ENCODE measurements around the gene KAZN.
"Not testable (repeated sequence)": the region's sequence is repeated elsewhere in the genome, so short reads cannot be mapped to it uniquely, and the experiment has no call there.

The KAZN gene

DNA sequence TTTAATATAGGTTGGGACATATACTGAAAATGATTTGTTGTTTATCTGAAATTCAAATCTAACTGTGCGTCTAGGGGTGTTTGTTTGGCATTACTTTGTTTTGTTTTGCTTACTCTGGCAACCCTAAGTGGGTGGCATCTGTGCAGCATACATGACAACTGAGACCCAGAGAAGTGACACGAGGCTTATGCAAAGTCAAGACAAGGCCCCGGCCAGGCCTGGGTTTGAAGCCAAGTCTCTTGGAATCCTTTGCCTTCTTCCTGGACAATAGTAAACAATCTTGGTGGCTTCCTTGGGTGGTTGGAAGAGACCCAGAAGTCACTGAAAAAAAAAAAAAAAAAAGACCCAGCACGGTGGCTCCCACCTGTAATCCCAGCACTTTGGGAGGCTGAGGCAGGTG lies 357.5 kb downstream of the KAZN start:
- DNase-seq (ENCODE audit: low read depth in 2 of 2), result no peak

- no peak for DNase-seq (ENCODE audit: low read depth in 2 of 2)
These were observed 358.2 kb downstream of the KAZN start for GRCh38 chr1:14956579-14957195.

- DNase-seq (ENCODE audit: low read depth in 2 of 2), result no peak
These were observed 359.1 kb downstream of the KAZN start for GRCh38 chr1:14957375-14958098.

DNA sequence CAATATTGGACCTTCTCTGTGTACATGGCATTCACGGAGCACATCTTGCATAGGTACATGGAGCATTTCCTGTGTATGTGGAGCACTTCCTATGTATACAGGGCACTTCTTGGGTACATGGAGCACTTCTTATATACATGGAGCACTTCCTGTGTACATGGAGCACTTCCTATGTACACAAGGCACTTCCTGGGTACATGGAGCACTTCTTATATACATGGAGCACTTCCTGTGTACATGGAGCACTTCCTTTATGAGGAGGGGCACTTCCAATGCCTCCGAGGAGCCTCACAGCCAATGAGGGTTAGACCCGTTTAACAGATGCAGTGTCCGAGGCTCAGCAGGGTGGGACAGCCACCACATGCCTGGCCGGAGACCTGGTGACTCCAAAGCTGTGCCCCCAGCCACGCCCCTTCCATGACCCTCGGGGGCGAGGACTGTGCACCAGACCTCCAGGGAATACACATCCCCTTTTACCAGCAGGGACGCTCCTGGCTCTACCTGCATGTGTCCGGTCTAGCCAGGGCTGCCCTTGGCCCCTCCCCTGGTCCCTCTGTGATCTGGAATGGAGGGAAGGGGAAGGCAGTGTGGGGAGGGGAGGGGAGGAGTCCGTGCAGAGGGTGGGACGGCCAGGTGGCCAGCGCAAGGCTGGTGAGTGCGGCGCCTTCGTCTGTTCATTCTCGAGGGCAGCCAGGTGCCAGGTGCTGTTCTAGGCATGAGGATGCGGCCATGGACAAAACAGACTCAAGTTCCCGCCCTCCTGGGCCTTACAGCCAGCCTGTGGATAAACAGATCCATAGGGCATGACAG lies 360.0 kb downstream of the KAZN start:
- no peak for DNase-seq (ENCODE audit: low read depth in 2 of 2)

GRCh38 chr1:14959059-14959694 lies 360.7 kb downstream of the KAZN start:
- DNase-seq (ENCODE audit: low read depth in 2 of 2), result no peak

- DNase-seq (ENCODE audit: low read depth in 2 of 2), result no peak
These were observed 363.3 kb downstream of the KAZN start for GRCh38 chr1:14961661-14962267.

DNA sequence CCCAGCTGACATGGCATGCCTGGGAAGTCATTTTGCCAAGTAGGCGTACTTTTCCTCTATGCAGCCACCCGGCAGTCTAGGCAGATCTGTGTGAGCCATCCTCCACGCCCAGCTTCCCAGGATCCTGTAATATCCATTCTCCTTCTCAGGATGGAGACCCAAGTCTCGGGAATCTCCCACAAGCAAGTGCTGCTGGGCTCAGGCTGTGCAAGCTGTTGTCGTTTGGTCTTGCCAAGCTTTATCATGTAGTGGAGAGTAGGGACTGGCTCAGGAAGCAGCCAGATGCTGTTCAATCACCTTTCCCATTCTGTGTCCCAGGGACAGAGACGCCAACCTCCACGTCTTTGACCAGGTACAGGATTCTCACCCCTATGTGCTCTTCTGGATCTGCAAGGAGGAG lies 363.9 kb downstream of the KAZN start:
- no peak for DNase-seq (ENCODE audit: low read depth in 2 of 2)

- not testable (repeated sequence) for DNase-seq (ENCODE audit: low read depth in 2 of 2)
These were observed 365.6 kb downstream of the KAZN start for GRCh38 chr1:14963791-14964710.

DNA sequence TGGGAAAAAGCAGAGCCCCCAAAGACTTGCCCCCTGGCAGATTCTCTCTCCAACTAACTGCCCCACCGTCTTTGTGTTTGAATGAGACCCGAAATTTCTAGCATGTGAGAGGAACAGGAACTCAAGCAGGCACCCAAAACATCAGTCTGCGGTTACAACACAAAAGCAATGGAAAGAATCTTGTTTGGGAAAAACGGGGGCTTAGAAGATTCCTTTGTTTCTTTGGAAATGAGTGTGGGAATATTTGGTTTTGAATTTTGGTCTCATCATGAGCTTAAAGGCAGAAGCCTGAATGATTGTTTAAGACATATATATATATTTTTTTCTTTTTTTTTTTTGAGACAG lies 366.2 kb downstream of the KAZN start:
- DNase-seq (ENCODE audit: low read depth in 2 of 2), result no peak

- no peak for DNase-seq (ENCODE audit: low read depth in 2 of 2)
These were observed 369.9 kb downstream of the KAZN start for GRCh38 chr1:14968251-14968851.

DNA sequence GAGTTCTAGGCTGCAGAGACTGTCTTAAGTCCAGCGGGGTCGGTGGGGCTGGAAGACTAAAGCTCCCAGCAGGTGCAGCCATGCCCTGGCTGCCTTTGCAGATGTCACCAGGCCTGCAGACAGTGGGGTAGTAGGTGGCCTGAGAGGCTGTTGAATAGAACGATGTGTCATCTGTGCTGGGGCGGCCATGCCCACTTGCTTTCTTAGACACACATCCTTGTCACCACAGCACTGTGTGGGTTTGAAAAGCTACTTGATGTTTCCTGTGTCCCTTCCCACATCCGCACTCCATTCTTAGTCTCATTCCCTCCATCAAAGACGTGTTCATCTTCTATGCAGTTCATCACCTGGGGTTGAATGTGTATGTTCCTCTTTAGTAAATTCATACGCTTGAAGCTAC lies 370.5 kb downstream of the KAZN start:
- DNase-seq (ENCODE audit: low read depth in 2 of 2), result peak in 1 of 2 donors; percentile 10

DNA sequence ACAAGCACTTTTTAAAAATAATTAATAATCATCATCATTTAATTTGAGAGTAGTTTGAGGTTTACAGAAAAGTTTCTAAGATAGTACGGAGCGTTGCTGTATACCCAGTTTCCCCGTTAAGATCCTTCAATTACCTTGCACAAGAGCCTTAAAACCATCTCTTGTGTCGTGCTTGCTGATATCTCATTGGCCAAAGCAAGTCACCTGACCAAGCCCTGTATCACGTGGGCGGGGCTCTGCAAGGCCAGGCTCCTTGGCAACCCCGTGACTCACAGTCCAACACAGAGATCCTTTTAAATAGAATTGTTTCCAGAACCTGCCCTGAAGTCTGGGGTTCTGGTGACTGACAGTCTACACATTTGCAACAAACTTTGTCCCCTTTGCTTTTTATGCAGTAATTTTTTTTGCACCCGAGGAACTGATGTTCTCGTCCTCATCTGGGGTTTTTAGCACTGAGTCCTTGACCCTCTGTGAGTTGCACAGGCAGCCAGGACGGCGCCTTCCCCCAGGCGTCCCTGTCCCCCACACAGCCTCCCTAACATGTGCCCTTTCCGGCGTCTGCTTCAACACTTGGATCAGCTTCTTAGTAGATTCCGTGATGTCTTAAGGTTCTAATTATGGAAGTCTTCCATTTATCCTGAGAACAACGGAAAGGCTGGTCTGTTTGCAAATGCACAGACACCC lies 371.8 kb downstream of the KAZN start:
- no peak for DNase-seq (ENCODE audit: low read depth in 2 of 2)

DNA sequence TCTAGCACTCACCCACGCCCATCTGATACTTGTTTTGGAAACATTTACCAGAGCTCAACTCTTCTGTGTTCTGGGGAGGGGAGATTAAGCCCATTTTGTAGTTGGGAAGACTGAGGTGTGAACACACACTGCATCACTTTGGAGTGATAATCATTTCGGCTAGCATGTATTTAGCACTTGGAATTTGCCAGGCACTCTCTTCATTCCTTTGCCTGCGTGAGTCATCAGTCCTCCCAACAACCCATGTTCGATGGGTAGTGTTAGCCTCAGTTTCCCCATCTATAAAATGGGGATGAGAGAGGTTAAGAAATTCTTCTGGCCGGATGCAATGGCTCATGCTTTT lies 372.3 kb downstream of the KAZN start:
- DNase-seq (ENCODE audit: low read depth in 2 of 2), result no peak

- no peak for DNase-seq (ENCODE audit: low read depth in 2 of 2)
These were observed 372.7 kb downstream of the KAZN start for GRCh38 chr1:14971221-14971620.

DNA sequence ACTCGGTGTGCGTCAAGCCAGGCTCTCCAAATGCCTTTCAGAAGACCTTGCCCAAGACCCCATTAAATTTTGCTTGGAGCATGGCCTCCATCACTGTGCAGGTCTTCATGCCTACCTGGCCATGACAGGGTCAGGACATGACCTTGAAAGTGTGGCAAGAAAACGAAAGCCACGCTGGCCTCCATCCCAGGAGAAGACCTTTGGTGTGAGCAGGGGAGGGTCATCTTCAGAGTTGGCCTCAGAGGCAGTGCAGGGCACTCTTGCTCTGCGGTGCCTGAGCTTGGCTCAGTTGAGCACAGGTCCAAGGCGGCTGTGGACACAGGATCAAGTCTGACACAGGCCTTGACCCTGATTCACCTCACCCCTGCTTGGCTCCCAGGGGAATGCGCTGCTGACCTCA lies 373.6 kb downstream of the KAZN start:
- DNase-seq (ENCODE audit: low read depth in 2 of 2), result no peak

DNA sequence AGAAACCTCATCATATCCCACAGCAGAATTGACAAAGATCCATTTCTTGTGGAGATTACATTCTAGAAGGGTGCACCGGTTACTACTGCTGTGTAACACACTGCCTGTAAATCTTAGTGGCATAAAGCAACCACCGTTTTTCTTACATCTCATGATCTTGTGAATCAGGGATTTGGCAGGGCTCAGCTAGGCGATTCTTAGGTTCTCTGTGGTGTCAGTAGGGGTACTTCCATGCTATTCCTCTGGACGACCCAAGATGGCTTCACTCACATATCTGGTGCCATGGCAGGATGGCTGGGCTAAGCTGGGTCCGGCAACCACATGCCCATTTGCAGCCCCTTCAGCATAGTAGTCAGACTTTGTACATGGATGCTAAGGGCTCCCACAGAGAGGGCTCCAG lies 375.3 kb downstream of the KAZN start:
- DNase-seq (ENCODE audit: low read depth in 2 of 2), result no peak

GRCh38 chr1:14974361-14974760 lies 375.9 kb downstream of the KAZN start:
- DNase-seq (ENCODE audit: low read depth in 2 of 2), result no peak

GRCh38 chr1:14975119-14975518 lies 376.6 kb downstream of the KAZN start:
- no peak for DNase-seq (ENCODE audit: low read depth in 2 of 2)

DNA sequence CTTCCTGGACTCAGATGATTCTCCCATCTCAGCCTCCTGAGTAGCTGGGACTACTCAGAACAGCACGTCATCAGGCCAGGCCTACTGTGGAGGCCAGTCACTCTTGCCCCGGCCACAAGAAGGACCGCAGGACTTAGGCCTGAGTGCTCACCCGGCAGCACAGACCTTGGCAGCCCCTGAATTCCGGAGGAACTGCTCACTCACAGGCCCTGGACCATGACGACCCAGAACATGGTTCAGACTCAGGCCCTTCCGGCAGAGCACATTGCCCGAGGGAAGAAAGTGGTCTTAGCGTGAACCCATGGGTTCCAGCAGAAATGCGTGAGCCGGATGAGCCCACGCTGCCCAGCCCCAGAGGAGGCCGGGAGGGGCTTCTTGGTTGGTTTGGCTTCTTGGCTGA lies 377.8 kb downstream of the KAZN start:
- DNase-seq (ENCODE audit: low read depth in 2 of 2), result no peak

- no peak for DNase-seq (ENCODE audit: low read depth in 2 of 2)
These were observed 378.9 kb downstream of the KAZN start for GRCh38 chr1:14977338-14977931.
